ENCODE results near the gene LDLRAD4.

Gene LDLRAD4

DNA sequence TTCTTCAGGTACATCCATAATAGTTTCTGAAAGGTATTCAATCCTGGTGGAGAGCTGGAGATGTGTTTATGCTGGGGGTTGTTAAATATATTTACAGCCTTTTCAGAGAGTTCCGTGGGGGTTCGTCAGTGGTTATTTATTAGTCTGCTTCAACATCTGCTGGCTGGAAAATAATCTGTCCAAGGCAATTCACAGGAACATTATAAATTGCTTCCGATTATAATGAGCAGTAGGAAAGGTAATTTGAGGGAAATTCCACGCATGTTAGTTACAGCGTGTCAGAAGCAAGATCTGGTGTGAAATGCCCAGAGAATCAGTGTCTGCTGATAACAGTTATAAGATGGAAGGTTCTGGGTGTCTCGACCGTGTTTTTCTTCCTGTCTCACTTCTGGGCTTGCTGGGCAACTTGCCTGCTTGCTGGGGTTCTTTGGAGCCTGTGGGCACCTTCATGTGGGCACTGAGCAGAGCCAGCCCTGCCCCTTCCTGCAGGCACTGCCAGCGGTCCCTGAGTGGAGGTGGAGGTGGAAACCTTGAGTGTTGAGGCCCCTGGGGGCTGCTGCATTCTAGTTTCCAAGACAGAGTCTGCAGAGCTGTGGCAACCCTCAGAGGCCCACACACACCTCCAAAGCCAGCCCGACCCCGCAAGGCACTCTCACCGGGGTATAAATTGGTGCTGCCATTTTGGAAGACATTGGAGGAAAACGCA lies 322.1 kb downstream of the LDLRAD4 start:
- no peak for DNase-seq (ENCODE audit: low read depth in 4 of 4, low spot score in 1 of 4)

DNA sequence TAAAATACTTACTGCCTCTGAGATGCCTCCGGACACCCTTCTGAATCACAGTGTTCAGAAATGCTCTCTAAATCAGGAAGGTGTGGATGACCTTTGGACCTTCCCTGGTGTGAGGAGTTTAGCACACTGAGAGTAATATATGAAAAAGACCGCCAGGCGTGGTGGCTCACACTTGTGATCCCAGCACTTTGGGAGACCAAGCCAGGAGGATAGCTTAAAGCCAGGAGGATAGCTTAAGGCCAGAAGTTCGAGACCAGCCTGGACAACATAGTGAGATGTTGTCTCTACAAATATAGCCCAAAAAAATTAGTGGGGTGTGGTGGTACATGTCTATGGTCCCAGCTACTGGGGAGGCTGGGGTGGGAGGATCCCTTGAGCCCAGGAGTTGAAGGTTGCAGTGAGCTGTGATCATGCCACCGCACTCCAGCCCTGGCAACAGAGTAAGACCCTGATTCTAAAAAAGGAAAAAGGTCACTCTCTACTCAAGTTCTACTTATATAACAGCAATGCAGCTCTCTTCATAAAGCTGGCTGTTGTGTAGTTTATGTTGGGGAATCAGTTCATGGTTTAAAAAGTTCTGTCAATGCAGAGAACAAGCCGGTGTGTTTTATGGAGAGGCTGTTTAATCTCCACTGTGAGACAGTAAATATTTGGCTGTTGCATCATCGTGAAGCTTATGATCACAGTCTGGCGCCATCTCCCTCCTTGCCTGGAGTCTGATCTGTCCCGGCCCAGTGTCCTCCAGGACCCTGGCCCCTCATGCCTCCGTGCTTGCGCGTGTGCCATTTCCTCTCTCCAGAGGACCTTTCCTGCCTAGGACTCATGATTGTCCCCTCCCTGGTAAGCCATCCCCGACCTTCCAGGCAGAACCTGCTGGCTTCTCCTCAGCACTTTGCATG lies 323.3 kb downstream of the LDLRAD4 start:
- DNase-seq (ENCODE audit: low read depth in 4 of 4, low spot score in 1 of 4), result no peak

DNA sequence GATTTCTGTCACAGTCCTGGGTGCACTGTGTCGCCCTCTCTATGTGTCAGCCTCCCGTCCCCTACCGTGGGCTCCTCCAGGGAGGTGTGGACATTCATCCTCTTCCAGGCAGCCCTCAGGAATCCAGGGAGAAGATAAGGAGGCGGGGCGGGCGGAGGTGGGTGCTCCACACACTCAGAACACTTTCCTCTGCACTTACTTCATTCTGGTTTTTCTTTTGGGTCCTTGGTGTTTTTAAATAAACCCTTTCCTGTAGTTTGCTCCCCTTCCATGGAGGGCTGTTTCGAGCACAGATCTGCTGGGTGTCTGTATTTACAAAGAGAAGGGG lies 323.9 kb downstream of the LDLRAD4 start:
- no peak for DNase-seq (ENCODE audit: low read depth in 4 of 4, low spot score in 1 of 4)

DNA sequence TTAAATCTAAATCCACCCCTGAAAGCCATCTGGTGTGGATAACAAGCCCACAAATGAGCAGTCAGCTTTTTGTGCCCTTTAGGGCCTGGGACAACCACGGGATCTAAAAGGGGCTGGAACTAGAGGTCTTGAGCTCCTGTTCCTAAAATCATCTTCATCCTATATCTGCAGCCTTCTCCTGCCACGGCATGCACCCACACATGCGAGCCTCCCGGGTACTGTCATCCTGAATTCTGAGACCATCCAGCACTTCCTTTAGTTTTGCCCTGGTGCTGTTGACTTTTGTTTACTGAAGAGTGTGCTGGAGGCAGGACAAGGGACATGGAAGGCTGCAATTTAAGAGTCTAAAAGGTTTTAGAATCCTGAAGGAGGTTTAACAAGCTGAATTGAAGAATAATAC lies 324.6 kb downstream of the LDLRAD4 start:
- no peak for DNase-seq (ENCODE audit: low read depth in 4 of 4, low spot score in 1 of 4)

DNA sequence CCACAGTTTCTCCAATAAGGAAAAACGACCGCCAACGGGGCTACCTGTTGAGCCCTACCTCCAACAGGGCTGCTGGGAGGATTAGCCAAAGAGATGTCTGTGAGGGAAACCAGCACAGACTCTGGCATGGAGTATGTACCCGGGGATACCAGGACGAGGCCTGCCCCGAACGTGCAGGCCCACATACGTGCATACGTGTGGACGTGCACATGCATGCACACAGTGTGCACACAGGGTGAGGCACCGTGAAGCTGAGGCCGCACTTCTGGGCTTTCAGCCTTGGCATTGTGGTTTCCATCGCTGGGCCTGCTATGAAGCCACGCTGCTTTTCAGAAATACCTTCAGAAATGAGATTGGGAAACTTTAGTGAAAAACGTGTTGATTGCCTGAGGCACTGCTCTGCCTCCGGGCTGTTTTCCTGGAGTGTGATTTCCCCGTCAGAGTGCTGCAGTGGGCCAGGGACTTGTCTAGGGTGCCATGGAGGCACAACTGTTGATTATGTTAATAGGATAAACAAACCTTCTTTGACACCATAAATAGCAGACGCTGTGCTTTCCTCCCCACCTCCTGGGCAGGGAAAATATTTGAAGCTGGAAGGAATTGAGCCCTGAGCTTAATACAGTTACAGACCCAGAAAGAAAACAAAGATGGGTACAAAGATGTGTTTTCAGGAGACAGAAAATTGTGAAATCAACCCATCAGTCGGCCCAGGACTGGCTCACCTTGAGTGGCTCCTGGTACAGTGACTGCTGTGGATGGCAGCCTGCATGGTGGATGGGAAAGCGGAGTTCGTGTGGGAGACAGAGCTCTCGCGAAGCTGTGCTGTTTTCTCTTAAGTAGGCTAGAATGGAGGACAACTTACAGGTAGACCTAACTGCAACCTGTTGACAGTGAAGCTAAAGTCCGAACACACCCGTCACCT lies 325.5 kb downstream of the LDLRAD4 start:
- DNase-seq (ENCODE audit: low read depth in 4 of 4, low spot score in 1 of 4), result no peak

DNA sequence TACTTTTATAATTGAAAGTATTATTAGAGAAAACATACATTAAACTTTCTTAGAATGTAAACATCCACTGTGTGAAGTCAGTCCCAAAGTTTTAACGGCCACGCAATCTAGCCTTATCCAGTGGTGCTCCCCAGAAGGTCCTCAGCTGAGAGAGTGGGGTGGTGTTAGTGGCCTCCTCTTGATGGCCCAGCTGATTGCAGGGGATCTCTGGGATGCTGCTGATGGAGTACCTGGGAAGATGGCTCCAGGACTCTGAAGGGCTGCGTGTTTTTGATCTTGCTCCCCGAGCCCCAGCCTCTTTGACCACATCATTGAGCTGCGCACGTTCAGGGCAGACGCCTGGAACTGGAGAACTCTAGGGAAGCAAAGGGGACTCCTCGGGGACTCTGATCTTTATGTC lies 326.4 kb downstream of the LDLRAD4 start:
- DNase-seq (ENCODE audit: low read depth in 4 of 4, low spot score in 1 of 4), result no peak

DNA sequence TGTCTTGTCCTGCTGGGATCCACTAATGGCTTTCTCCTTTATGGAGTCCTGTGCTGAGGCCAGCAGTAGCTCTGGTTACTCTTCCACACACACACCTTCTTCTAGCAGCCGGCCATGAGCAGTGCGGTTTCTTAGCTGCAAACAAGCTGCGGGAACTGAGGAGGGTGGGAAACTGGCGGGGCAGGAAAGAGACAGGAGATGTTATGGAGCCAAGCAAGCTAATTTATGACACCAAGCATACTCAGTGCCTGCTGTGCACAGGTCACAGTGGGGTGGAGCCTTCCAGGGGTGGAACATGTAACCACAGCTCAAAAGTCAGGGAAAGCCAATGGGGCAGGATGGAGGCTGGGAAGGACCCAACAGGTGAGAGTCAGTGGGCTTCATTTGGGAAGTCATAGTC lies 327.0 kb downstream of the LDLRAD4 start:
- no peak for DNase-seq (ENCODE audit: low read depth in 4 of 4, low spot score in 1 of 4)

DNA sequence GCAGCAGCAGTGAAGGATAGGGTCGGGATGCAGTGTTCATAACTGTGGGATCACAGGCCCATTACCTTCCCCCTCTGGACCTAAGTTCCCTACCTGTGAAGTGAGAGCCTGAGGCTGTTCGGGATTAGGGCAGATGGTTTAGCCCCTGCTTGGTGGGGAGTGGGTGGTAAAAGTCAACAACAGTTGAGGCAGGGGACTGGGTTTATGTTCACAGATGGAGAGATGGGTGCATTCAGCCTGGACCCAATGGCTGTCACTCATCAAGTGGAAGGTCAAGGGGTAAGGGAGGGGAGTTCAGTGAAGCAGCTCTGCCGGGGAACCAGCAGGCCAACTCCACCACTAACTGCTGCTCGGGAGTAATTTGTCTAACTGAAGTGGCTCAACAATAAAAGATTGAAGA lies 327.4 kb downstream of the LDLRAD4 start:
- DNase-seq (ENCODE audit: low read depth in 4 of 4, low spot score in 1 of 4), result no peak

DNA sequence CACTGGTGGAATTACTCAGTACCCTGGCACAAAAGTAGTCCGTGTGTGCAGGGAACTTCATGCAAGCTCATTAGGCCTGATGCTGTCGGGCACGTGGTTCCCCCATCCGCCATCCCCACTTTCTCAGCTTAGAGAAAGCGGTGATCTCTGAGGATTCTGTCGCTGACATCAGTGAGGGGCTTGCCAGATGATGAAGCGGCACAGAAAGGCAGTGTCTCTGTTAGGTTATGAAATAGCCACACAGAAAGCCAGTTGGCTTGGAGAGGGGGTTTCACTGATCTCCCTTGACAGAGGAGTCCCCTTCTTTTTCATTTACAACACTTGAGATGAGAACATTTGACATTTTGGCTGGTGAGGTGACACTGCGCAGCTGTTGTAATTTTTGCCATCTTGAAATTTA lies 328.1 kb downstream of the LDLRAD4 start:
- no peak for DNase-seq (ENCODE audit: low read depth in 4 of 4, low spot score in 1 of 4)

DNA sequence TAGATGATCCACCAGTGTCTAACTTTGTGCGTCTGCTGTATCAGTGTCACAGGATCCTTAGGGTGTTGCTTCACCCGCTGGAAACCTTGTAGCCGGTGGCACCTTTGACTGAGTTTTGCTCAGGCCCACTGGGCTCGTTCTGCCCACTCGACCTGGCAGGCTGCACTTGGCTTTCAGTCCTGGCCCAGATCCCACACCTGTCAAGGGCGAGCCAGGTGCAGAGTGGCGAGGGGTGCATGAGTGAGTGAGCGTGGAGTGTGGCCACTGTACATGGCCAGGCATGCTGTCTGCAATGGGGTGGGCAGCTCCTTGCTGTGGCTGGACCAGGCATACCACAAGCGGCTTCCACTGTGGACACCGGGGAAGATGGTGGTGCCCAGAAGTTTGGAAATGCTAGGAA lies 328.8 kb downstream of the LDLRAD4 start:
- no peak for DNase-seq (ENCODE audit: low read depth in 4 of 4, low spot score in 1 of 4)

DNA sequence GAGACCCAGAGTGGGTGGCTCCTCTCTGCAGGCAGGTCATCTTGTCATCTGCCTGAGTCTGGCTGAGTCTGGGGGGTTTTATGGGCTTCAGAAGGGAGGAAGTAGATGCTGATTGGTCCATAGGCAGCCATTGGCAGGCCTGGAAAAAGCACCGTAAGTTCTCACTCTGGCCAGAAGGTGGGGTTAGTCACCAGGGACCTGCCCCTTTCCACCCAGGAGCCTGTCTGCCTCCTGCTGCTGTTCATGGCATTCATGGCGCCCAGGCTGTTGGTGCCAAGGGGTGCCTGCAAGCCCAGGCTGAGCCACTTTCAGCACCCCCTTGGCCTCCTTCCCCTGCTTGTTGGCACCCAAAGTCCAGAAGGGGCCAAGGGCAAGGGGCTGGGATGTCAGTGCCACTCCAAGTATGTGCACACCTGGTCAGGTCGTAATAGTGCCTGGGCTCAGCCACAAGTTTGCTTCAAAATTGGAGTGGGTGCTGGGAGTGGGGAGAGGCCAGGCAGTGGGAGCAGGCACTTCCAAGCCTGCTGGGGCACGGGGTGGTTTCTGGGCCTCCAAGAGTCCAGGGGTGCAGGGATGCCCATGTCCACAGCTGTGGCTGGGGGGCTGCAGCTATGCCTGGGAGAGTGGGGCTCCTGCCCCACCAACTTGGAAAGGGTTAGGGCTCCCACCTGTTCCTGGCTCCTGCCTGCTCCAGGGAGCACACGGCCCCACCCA lies 329.7 kb downstream of the LDLRAD4 start:
- DNase-seq (ENCODE audit: low read depth in 4 of 4, low spot score in 1 of 4), result no peak

DNA sequence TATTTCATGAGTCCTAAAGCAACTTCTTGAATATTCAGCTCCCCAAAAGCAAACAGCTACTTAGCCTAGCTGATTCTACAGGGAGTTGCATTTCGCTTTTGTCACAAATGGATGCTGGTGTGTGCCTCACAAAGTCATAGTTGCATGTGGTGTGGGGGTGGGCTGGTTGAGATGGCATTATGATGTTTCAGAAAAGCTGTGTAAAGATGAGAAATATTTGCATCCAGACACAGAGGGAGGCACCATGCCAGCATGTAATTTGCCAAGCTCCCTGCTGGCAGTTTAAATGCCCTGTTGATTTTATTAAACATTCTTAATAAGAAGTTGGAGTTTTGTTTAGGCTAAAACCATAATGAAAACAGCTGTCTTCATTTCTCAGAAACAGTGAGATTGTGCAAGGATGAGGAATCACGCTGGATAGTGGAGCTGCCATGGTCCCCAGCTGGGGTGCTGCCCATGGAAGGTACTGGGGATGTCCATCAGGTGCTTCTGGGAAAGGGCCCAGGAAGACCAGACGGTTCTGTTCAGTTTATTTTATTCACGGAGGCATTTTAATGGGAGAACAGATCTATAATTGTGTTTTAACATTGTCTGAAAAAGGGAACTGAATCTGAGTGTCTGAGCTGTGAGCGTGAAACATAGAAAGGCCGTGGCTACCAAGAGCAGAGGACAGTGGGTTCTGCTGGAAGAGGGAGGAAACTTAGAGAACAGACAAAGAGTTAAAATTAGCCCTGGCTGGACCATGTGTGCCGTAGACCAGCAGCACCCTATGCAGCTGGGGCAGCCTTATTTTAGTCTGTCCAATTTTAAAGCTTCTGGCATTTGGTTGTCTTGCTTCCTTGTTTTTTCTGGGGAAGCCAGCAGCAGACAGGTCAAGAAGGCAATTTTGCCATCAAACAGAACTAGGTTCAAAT lies 330.7 kb downstream of the LDLRAD4 start:
- no peak for DNase-seq (ENCODE audit: low read depth in 4 of 4, low spot score in 1 of 4)

DNA sequence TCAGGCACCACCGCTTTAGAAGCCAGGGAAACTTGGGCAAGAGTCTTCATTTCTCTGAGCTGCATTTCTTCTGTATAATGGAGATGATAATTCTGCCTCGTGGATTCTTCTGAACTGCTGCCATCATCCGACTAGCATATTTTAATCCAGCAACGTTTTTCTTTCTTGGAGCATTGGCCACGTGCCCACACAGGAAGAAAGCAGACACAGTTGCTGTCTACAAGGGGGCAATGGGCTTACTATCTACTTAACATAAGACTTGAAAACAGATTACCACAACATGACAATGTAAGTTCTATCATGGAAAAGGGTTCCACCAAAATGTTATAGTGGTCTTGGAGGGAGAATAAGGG lies 331.3 kb downstream of the LDLRAD4 start:
- no peak for DNase-seq (ENCODE audit: low read depth in 4 of 4, low spot score in 1 of 4)

DNA sequence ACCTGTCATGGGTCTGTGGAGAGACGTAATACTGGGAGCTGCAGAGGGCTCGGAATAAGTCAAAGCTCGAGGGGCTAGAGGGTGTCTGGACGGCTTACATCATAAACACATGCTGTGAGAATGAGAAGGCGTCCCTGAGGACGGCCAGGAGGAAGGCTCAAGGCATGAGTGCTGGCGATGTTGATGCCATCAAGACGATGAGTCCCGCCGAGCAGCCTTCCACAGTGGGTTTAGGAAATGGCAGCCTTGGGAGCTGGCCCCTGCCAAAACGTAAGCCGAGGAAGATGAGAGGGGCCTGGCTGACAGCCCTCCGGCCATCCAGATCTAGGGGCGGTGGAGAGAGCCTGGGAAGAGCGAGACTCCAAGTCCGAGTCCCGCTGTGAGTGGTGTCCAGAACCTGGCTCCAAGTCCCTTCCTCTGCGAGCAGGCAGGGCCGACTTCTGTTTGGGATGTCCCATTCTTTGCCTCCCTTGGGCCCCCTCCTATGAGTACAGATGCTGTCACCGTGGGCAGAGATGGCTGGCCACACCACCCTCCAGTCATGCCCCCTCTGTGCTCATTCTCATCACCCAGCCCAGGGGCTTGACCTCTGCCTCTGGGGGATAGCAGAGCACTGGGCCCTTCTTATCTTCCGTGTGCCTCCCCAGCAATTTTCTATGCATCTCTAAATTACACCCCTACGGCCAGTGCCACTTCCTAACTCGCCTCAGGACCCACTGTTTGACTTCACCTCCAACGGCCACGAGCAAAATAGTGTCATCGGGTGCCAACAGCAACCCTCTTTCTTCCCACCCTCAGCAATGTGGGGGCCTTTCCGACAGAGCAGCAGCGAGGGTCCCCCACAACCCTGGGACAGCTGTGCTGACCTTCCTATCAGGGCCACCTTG lies 332.1 kb downstream of the LDLRAD4 start:
- DNase-seq (ENCODE audit: low read depth in 4 of 4, low spot score in 1 of 4), result no peak

DNA sequence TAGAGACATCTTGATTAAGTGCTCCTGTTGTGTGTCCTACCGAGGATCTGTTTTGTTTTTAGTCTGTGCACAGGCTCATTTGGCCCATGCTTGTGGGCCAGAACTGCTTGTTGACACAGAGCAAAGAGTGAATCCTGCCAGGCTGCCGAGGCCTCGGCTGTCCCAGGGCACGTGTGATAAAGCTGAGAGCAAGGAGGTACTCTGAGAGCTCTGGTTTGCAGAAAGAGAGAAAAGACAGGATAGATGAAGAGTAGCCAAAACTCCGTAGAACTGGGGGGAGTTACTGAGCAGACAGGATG lies 332.7 kb downstream of the LDLRAD4 start:
- no peak for DNase-seq (ENCODE audit: low read depth in 4 of 4, low spot score in 1 of 4)

DNA sequence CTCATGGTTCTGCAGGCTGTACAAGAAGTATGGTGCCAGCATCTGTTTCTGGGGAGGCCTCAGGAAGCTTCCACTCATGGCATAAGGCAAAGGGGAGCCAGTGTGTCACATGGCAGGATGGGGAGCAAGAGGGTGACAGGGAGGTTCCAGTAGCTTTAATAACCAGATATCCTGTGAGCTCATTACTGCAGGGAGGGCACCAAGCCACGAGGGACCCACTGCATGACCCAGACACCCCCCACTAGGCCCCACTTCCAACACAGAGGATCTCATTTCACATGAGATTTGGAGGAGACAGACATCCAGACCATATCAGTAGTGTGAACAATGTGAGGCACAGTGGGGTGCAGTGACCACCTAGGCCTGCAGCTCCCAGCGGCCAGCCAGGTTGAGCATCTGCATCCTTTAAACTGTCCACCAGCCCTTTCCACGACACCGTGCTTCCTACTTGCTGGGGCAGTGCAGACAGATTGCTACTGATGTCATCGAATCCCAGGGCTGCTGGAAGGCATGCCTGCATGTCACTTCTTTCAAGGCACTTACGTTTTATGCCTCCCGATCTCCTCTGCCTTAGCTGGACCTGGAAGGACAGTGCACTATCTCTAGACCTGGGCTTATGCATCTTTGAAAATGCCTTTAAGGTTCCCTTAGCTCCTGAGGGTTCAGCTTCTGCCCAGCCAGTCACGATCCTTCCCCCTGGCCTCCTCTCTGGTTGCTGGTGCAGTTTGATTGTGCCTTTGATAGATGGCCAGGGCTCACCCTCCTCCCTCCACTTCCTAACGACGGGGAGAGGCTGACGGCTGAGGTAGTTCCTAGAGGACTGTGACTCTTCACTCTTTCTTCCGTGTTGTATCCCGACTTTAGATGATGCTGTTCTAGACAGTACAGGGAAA lies 333.5 kb downstream of the LDLRAD4 start:
- no peak for DNase-seq (ENCODE audit: low read depth in 4 of 4, low spot score in 1 of 4)

DNA sequence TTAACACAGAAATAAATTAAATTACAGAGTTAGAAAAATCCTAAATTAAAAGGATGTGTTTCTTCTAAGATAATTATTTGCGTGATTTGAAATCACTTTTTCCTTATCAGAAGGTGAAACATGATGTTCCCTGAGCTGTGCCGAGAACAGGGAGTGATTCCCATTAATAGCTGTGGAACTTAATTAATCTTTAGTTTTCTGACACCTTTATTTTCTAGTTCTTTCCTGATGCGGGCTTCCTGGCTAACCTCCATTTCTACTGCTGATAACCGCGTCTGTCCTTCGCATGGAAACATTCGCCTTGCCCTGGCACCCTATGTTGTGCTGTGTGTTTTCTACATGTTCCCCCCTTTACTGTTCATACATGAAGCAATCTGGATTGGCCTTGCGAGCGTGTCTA lies 334.9 kb downstream of the LDLRAD4 start:
- no peak for DNase-seq (ENCODE audit: low read depth in 4 of 4, low spot score in 1 of 4)

DNA sequence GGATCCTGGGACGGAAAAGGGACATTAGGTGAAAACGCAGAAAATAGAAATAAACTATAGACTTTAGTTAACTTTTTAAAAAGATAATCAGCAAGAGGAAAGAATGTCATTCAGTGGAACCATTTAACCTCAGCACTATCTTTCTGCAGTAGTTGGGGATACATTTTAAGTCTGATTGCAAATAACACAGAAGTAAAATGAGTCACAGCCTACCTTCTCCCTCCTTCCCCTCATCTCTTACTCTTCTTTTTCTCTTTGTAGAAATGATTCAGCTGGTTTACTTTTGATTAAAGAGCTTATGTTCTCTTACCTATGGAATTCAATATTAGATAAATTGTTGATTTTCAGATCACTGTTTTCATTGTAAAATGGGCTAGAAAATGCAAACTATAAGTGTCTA lies 336.6 kb downstream of the LDLRAD4 start:
- DNase-seq (ENCODE audit: low read depth in 4 of 4, low spot score in 1 of 4), result no peak

Data from stimulated activated CD4-positive, alpha-beta T cell treated with anti-CD3 and anti-CD28 coated beads, Interleukin-1b, Interleukin-23, amount 100 ng/mL, for 24 hours (primary cell).